NCI-H2227 (cell line): ENCODE data around the gene TUSC2.
"Not testable (repeated sequence)": the region's sequence is repeated elsewhere in the genome, so short reads cannot be mapped to it uniquely, and the experiment has no call there.

Source experiments
- DNase-seq: peaks from one replicate; lab custom pipeline; 2025; ENCODE audit not compliant: unreplicated experiment; lab: John Stamatoyannopoulos, UW

TUSC2 gene

GRCh38 chr3:50295553-50296431 is 32.2 kb downstream of the TUSC2 start:
- DNase-seq = no peak

- no peak for DNase-seq
Observed at GRCh38 chr3:50294492-50295403, 33.3 kb downstream of the TUSC2 start.

- no peak for DNase-seq
Observed at GRCh38 chr3:50294089-50294488, 33.9 kb downstream of the TUSC2 start.

GRCh38 chr3:50293079-50293801 is 34.8 kb downstream of the TUSC2 start:
- DNase-seq = no peak

- DNase-seq = peak; percentile 96
Observed at GRCh38 chr3:50292159-50293078, 35.6 kb downstream of the TUSC2 start, which contains the start of gene IFRD2. Gene IFRD2, minus strand, starts transcription at chr3:50292429. Its CDS starts 155 bp downstream, at chr3:50292274.

GRCh38 chr3:50290161-50290641 is 37.8 kb downstream of the TUSC2 start:
- DNase-seq = no peak

GRCh38 chr3:50289130-50289529 is 38.9 kb downstream of the TUSC2 start:
- DNase-seq = no peak

GRCh38 chr3:50288387-50289007 is 39.5 kb downstream of the TUSC2 start:
- no peak for DNase-seq

GRCh38 chr3:50287262-50287661 is 40.8 kb downstream of the TUSC2 start:
- DNase-seq = no peak

GRCh38 chr3:50286322-50287227 is 41.4 kb downstream of the TUSC2 start:
- DNase-seq = no peak

GRCh38 chr3:50284121-50284520 is 43.9 kb downstream of the TUSC2 start:
- DNase-seq = not testable (repeated sequence)

GRCh38 chr3:50279255-50280016 is 48.6 kb downstream of the TUSC2 start:
- no peak for DNase-seq

GRCh38 chr3:50278880-50279224 is 49.2 kb downstream of the TUSC2 start, which contains the start of gene LSMEM2:
Gene LSMEM2, plus strand, starts transcription at chr3:50279087. Its CDS starts 27 bp downstream, at chr3:50279114.
- no peak for DNase-seq

- no peak for DNase-seq
Observed at GRCh38 chr3:50278123-50278879, 49.7 kb downstream of the TUSC2 start.

GRCh38 chr3:50276762-50277101 is 51.3 kb downstream of the TUSC2 start:
- no peak for DNase-seq

- no peak for DNase-seq
Observed at GRCh38 chr3:50275996-50276761, 51.8 kb downstream of the TUSC2 start.
